SKM-1 treated with dmso at 0.1 percent for 144 hours (cell line): ENCODE measurements around the gene ABCB8.

Experiments
- DNase-seq: peaks from one replicate; lab custom pipeline; 2025; ENCODE audit not compliant: unreplicated experiment; lab: John Stamatoyannopoulos, UW

ABCB8 gene

GRCh38 chr7:151028131-151028947 lies at the start of gene ABCB8:
Gene ABCB8, plus strand, starts transcription at chr7:151028450. Its CDS starts 66 bp downstream, at chr7:151028516.
- DNase-seq, result peak; percentile 80

GRCh38 chr7:150979713-150980390 lies 48.4 kb upstream of the ABCB8 start:
- no peak for DNase-seq

GRCh38 chr7:150980663-150981062 lies 47.6 kb upstream of the ABCB8 start:
- no peak for DNase-seq

- DNase-seq, result no peak
Observed at GRCh38 chr7:150981644-150982043, 46.6 kb upstream of the ABCB8 start.

- no peak for DNase-seq
Observed at GRCh38 chr7:150982351-150982750, 45.9 kb upstream of the ABCB8 start.

- DNase-seq, result no peak
Observed at GRCh38 chr7:150983893-150984368, 44.3 kb upstream of the ABCB8 start.

GRCh38 chr7:150986099-150986512 lies 42.1 kb upstream of the ABCB8 start:
- DNase-seq, result no peak

- no peak for DNase-seq
Observed at GRCh38 chr7:150986556-150986955, 41.7 kb upstream of the ABCB8 start.

- DNase-seq, result no peak
Observed at GRCh38 chr7:150988230-150989226, 39.7 kb upstream of the ABCB8 start.

- no peak for DNase-seq
Observed at GRCh38 chr7:150989456-150989855, 38.8 kb upstream of the ABCB8 start.

GRCh38 chr7:150990416-150991186 lies 37.6 kb upstream of the ABCB8 start, which contains the start of gene NOS3:
Gene NOS3, plus strand, starts transcription at chr7:150991017. Its CDS starts 2,787 bp downstream, at chr7:150993804.
- no peak for DNase-seq

- DNase-seq, result no peak
Observed at GRCh38 chr7:150992051-150992640, 36.1 kb upstream of the ABCB8 start.

GRCh38 chr7:150992833-150993302 lies 35.4 kb upstream of the ABCB8 start:
- DNase-seq, result no peak

- no peak for DNase-seq
Observed at GRCh38 chr7:150993511-150993910, 34.7 kb upstream of the ABCB8 start.

- DNase-seq, result peak; percentile 29
Observed at GRCh38 chr7:150994141-150994837, 34.0 kb upstream of the ABCB8 start.

- DNase-seq, result no peak
Observed at GRCh38 chr7:150994838-150995510, 33.3 kb upstream of the ABCB8 start.

GRCh38 chr7:150996376-150997074 lies 31.7 kb upstream of the ABCB8 start:
- DNase-seq, result no peak

- DNase-seq, result no peak
Observed at GRCh38 chr7:150997075-150997511, 31.2 kb upstream of the ABCB8 start.
